ENCODE measurements around the gene WDR62.

Gene WDR62

GRCh38 chr19:36142496-36142895 is 87.8 kb downstream of the WDR62 start:
- no peak for DNase-seq

- DNase-seq = no peak
These were observed 89.9 kb downstream of the WDR62 start for GRCh38 chr19:36144624-36145023.

- DNase-seq = no peak
These were observed 95.1 kb downstream of the WDR62 start for GRCh38 chr19:36149673-36150406.

- no peak for DNase-seq
These were observed 95.9 kb downstream of the WDR62 start for GRCh38 chr19:36150586-36150985.

GRCh38 chr19:36151144-36152018 is 96.7 kb downstream of the WDR62 start:
- DNase-seq = no peak

- DNase-seq = no peak
These were observed 97.3 kb downstream of the WDR62 start for GRCh38 chr19:36152019-36152351.

- no peak for DNase-seq
These were observed 97.8 kb downstream of the WDR62 start, which contains the start of gene COX7A1 for GRCh38 chr19:36152352-36153091. TSS of gene COX7A1 (minus strand) at chr19:36152447. CDS start at chr19:36152407, 40 bp downstream.

- DNase-seq = no peak
These were observed 98.4 kb downstream of the WDR62 start for GRCh38 chr19:36153126-36153525.
